ENCODE measurements around the gene RNF145. TPM values are rescaled to one million over a fixed set of nuclear protein-coding genes. Genes with fewer than 3 reads are reported as not detected.
A peak's percentile ranks its signal among the peaks of the same experiment; 100 is the strongest.

RNF145 gene
- total RNA-seq, 2 experiments from 2014 or later: 83.7 to 94.4 TPM

- H3K4me1 ChIP-seq (ENCODE audit: insufficient read depth, low read length): peaks cover 10% of the 10 kb centered on the region
- no peaks in the 10 kb centered on the region for H3K36me3 ChIP-seq (ENCODE audit: insufficient read depth, low read length)
- Mint-ChIP-seq H3K27me3 (no peaks in the 10 kb centered on the region), H3K4me3 (no peak overlapping the region), H3K4me1 (ENCODE audit: low read depth) (peaks cover 28% of the 10 kb centered on the region), H3K9me3 (no peaks in the 10 kb centered on the region), H3K27ac (no peak overlapping the region), H3K36me3 (ENCODE audit: low read depth) (peaks cover 20% of the 10 kb centered on the region)
- ATAC-seq (ENCODE audit: poor library complexity) (no peak), DNase-seq (no peak)
- TF ChIP-seq CTCF (IDR thresholded peaks at IDR 0.05): no peak
- intact Hi-C loops (cut with DNase I, micrococcal nuclease): no loop called here
- ChIA-PET CTCF (no interaction called here), POLR2A (no interaction called here)
- H3K27ac ChIP-seq (ENCODE audit: low read depth in 1 of 2, low read length in 2 of 2): no peak overlapping the region
- H3K27me3 ChIP-seq (ENCODE audit: control insufficient read depth in 1 of 2, insufficient read depth in 2 of 2, low read length in 2 of 2): no peaks in the 10 kb centered on the region
- H3K4me3 ChIP-seq (ENCODE audit: low read length): no peak overlapping the region
- no peaks in the 10 kb centered on the region for H3K9me3 ChIP-seq (ENCODE audit: control insufficient read depth in 1 of 2, insufficient read depth in 1 of 2, low read length in 2 of 2)
Observed at GRCh38 chr5:159212657-159213462, 3.5 kb upstream of the RNF145 start.

- H3K36me3 Mint-ChIP-seq (ENCODE audit: low read depth): peaks cover 30% of the 10 kb centered on the region
- H3K27ac Mint-ChIP-seq: no peak overlapping the region
- H3K4me3 Mint-ChIP-seq: no peak overlapping the region
- no peaks in the 10 kb centered on the region for H3K27me3 ChIP-seq (ENCODE audit: control insufficient read depth in 1 of 2, insufficient read depth in 2 of 2, low read length in 2 of 2)
- TF ChIP-seq CTCF (IDR thresholded peaks at IDR 0.05): no peak
- DNase-seq: peak in 1 of 14 experiments; percentile 8
- H3K4me3 ChIP-seq (ENCODE audit: low read length): no peak overlapping the region
- H3K4me1 ChIP-seq (ENCODE audit: insufficient read depth, low read length): peaks cover 10% of the 10 kb centered on the region
- CTCF ChIA-PET: no interaction called here
- H3K9me3 ChIP-seq (ENCODE audit: control insufficient read depth in 1 of 2, insufficient read depth in 1 of 2, low read length in 2 of 2): no peaks in the 10 kb centered on the region
- no peak overlapping the region for H3K27ac ChIP-seq (ENCODE audit: low read depth in 1 of 2, low read length in 2 of 2)
- intact Hi-C loops (cut with DNase I, micrococcal nuclease): no loop called here
- H3K36me3 ChIP-seq (ENCODE audit: insufficient read depth, low read length): no peaks in the 10 kb centered on the region
- peaks cover 40% of the 10 kb centered on the region for H3K4me1 Mint-ChIP-seq (ENCODE audit: low read depth)
- no peak for ATAC-seq (ENCODE audit: poor library complexity)
- POLR2A ChIA-PET: interaction anchor here (0.9 to 1.1 kb wide), 2 partner anchors 51 to 55 kb away, joined by 3 read pairs; partner anchors contain the start of gene UBLCP1
- no peaks in the 10 kb centered on the region for H3K9me3 Mint-ChIP-seq
- H3K27me3 Mint-ChIP-seq: no peaks in the 10 kb centered on the region
Observed at GRCh38 chr5:159211729-159212174, 2.4 kb upstream of the RNF145 start.

- H3K9me3 ChIP-seq (ENCODE audit: control insufficient read depth in 1 of 2, insufficient read depth in 1 of 2, low read length in 2 of 2): no peaks in the 10 kb centered on the region
- DNase-seq: no peak
- H3K4me1 Mint-ChIP-seq (ENCODE audit: low read depth): peaks cover 44% of the 10 kb centered on the region
- CTCF ChIA-PET: no interaction called here
- TF ChIP-seq CTCF (IDR thresholded peaks at IDR 0.05): no peak
- H3K4me1 ChIP-seq (ENCODE audit: insufficient read depth, low read length): peaks cover 10% of the 10 kb centered on the region
- no peak overlapping the region for H3K27ac ChIP-seq (ENCODE audit: low read depth in 1 of 2, low read length in 2 of 2)
- POLR2A ChIA-PET: no interaction called here
- no peaks in the 10 kb centered on the region for H3K27me3 Mint-ChIP-seq
- intact Hi-C loops (cut with DNase I, micrococcal nuclease): no loop called here
- no peak overlapping the region for H3K4me3 ChIP-seq (ENCODE audit: low read length)
- no peaks in the 10 kb centered on the region for H3K36me3 ChIP-seq (ENCODE audit: insufficient read depth, low read length)
- H3K27ac Mint-ChIP-seq: peak overlapping the region; percentile 98
- peak overlapping the region; percentile 95 for H3K4me3 Mint-ChIP-seq
- peaks cover 37% of the 10 kb centered on the region for H3K36me3 Mint-ChIP-seq (ENCODE audit: low read depth)
- H3K9me3 Mint-ChIP-seq: no peaks in the 10 kb centered on the region
- no peak for ATAC-seq (ENCODE audit: poor library complexity)
- H3K27me3 ChIP-seq (ENCODE audit: control insufficient read depth in 1 of 2, insufficient read depth in 2 of 2, low read length in 2 of 2): no peaks in the 10 kb centered on the region
Observed at GRCh38 chr5:159210846-159211245, 1.5 kb upstream of the RNF145 start.
